Tibial nerve (tissue), 4 donors: ENCODE data around the gene ABCA7. TPM values are rescaled to one million over a fixed set of nuclear protein-coding genes. Genes with fewer than 3 reads are reported as not detected.

Source experiments
- DNase-seq, 2 donors: peaks; one replicate each; pipeline ENCODE4 v3.0.0-alpha.2; 2019; ENCODE audit warnings: low spot score in 2 of 2
- H3K27ac ChIP-seq, 4 donors: fragments of 200-600 bp; sonication (generic) in 3 of 4; one replicate each; pipeline ENCODE4 v1.5.1; 2017 to 2019; ENCODE audit warnings: mild to moderate bottlenecking in 1 of 4
- H3K27me3 ChIP-seq, 2 donors: fragments of 200-600 bp; sonication (generic) in 1 of 2; one replicate each; pipeline versions ENCODE4 v1.5.1 to v1.6.0; 2017 to 2019
- H3K36me3 ChIP-seq, 3 donors: fragments of 200-600 bp; sonication (generic); one replicate each; pipeline ENCODE4 v1.5.1; 2018 to 2019
- H3K4me1 ChIP-seq, 4 donors: fragments of 200-600 bp; sonication (generic) in 3 of 4; one replicate each; pipeline ENCODE4 v1.5.1; 2017 to 2019
- H3K4me3 ChIP-seq, 4 donors: fragments of 200-600 bp; sonication (generic) in 3 of 4; one replicate each; pipeline ENCODE4 v1.5.1; 2017 to 2019; ENCODE audit warnings: mild to moderate bottlenecking in 1 of 4, moderate library complexity in 1 of 4
- H3K9me3 ChIP-seq, 4 donors: fragments of 200-600 bp; sonication (generic) in 3 of 4; one replicate each; pipeline ENCODE4 v1.5.1; 2017 to 2019
- EP300 ChIP-seq, 2 donors: sonication (generic); formaldehyde crosslinking; IDR thresholded peaks; one replicate each; pipeline ENCODE4 v1.6.1; 2017; ENCODE audit warnings: antibody characterized with exemption in 2 of 2, mild to moderate bottlenecking in 1 of 2
- POLR2A ChIP-seq, 2 donors: fragments of 450-650 bp; IDR thresholded peaks; one replicate each; pipeline ENCODE4 v1.6.1; 2017; ENCODE audit warnings: antibody characterized with exemption in 2 of 2, mild to moderate bottlenecking in 2 of 2, moderate library complexity in 2 of 2
- WGBS, 2 donors: methylation state at CpG; one replicate each; pipeline ENCODE4 v1.1.5; 2018; 5-methylcytosine and 5-hydroxymethylcytosine counted together
- total RNA-seq, 4 donors: library from RNA; depleted of rRNA; stranded (reverse); fragments of >200 nt; gene quantifications; one replicate each; pipeline ENCODE4 v1.1.0, GENCODE V29; 2016
- TF ChIP-seq, protein P1 (sequence below), 5 experiments: fragments of 200-600 bp in 3 of 5; fragments of 450-650 bp in 2 of 5; sonication (generic) in 3 of 5; IDR thresholded peaks; one replicate each; pipeline ENCODE4 v1.5.1; 2016 to 2019; ENCODE audit warnings: antibody characterized with exemption in 5 of 5, mild to moderate bottlenecking in 3 of 5, moderate library complexity in 2 of 5

The ABCA7 gene
- total RNA-seq, 4 donors from 2014 or later, result 9.6 to 25.8 (median 13.7) TPM

DNA sequence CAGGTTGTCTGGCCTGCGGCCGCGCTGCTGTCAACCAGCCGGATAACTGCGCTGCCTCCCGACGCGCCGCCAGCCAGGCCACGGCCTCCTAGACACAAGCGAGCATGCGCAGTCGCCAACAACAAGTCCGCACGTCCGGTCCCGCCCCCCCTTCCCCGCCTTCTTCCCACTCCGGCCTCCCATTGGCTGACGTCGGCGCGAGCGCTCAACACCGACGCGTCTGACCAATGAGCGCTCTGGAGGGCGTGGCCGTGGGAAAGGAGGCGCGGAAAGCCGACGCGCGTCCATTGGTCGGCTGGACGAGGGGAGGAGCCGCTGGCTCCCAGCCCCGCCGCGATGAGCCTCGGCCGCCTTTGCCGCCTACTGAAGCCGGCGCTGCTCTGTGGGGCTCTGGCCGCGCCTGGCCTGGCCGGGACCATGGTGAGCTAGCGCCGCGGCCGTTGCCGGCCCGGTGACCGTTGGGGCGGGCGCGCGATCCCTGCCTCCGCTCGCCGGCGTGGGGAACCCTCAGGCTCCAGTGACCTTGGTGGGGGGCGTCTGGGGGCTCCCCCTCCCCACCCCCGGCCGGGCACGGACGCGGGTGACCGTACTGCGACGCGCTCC lies 63.9 kb downstream of the ABCA7 start, which contains the start of gene GPX4:
TSS of gene GPX4 (plus strand) at position 287 of the 603 bp plus-strand sequence. CDS start at position 337, 50 bp downstream.
- H3K4me1 ChIP-seq, result peaks cover 0 to 74% (median 55%) of the 10 kb centered on the region in 4 donors

DNA sequence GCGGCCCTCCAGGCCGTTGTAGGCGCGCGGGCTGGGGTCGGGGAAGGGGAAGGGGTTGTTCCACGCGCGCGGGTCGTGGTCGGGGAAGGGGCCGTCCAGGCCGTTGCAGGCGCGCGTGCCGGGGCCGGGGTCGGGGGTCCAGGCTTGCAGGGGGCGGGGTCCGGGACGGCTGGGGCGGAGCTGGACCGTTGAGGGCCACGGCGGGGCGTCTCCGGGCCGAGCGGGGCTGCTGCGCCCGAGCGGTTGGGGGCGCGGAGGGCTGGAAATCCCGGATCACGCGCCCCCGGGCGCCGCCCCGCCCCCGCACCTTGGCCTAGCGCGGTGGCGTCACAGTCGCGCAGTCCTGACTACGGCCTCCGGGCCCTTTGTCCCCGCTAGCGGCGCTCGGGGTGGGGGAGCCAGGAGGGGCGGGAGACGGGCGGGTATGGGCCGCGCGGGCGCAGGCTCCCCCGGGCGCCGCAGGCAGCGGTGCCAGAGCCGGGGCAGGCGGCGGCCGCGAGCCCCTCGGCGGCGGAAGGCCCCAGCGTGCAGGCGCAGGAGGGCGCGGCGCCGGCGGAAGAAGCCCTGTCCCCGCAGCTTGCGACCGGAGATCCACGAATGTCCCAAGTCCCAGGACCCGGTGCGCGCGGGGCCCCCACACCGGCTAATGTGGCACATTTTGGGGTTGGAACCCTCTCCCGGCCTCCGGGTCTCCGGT lies 64.6 kb downstream of the ABCA7 start:
- no peak for TF ChIP-seq EP300 (IDR thresholded peaks at IDR 0.05)
- peak in 1 of 2 donors; percentile 31 for TF ChIP-seq POLR2A (IDR thresholded peaks at IDR 0.05)
- TF ChIP-seq, protein P1, sequence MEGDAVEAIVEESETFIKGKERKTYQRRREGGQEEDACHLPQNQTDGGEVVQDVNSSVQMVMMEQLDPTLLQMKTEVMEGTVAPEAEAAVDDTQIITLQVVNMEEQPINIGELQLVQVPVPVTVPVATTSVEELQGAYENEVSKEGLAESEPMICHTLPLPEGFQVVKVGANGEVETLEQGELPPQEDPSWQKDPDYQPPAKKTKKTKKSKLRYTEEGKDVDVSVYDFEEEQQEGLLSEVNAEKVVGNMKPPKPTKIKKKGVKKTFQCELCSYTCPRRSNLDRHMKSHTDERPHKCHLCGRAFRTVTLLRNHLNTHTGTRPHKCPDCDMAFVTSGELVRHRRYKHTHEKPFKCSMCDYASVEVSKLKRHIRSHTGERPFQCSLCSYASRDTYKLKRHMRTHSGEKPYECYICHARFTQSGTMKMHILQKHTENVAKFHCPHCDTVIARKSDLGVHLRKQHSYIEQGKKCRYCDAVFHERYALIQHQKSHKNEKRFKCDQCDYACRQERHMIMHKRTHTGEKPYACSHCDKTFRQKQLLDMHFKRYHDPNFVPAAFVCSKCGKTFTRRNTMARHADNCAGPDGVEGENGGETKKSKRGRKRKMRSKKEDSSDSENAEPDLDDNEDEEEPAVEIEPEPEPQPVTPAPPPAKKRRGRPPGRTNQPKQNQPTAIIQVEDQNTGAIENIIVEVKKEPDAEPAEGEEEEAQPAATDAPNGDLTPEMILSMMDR (IDR thresholded peaks at IDR 0.05), result peak in 2 of 5 experiments; percentile 30 to 52
- Histone ChIP-seq H3K27me3 (no peaks in the 10 kb centered on the region), H3K4me3 (peak overlapping the region; percentile 61 to 98 (median 82)), H3K4me1 (peaks cover 0 to 68% (median 48%) of the 10 kb centered on the region in 4 donors), H3K27ac (peak overlapping the region; percentile 91 to 99 (median 97)), H3K36me3 (peaks cover 3 to 38% (median 14%) of the 10 kb centered on the region in 3 donors), H3K9me3 (no peaks in the 10 kb centered on the region)
- WGBS, 2 donors, result 2% methylated on average over 38 to 45 of the region's 93 CpGs
- peak; percentile 59 to 67 for DNase-seq

More for the DNA sequence above, 63.9 kb downstream of the ABCA7 start, which contains the start of gene GPX4:
- WGBS, 2 donors, result 0 to 1% methylated on average over 26 to 34 of the region's 75 CpGs
- Histone ChIP-seq H3K4me3 (peak within 1 kb of the TSS; percentile 61 to 98 (median 82)), H3K9me3 (no peaks in the 10 kb centered on the region), H3K27ac (peak within 1 kb of the TSS; percentile 91 to 99 (median 97)), H3K36me3 (peaks cover 3 to 31% (median 7%) of the 10 kb centered on the region in 3 donors), H3K27me3 (no peaks in the 10 kb centered on the region)
- DNase-seq, result peak; percentile 99
- TF ChIP-seq, protein P1 (IDR thresholded peaks at IDR 0.05), result peak in 2 of 5 experiments; percentile 9 to 38
- TF ChIP-seq EP300 (IDR thresholded peaks at IDR 0.05), result peak; percentile 95 to 98
- peak; percentile 88 to 98 for TF ChIP-seq POLR2A (IDR thresholded peaks at IDR 0.05)

- no peaks in the 10 kb centered on the region for H3K9me3 ChIP-seq
- no peak for DNase-seq
- H3K4me3 ChIP-seq, result peak overlapping the region; percentile 61 to 98 (median 82)
- H3K27ac ChIP-seq, result peak overlapping the region; percentile 91 to 99 (median 97)
- peaks cover 0 to 60% (median 43%) of the 10 kb centered on the region in 4 donors for H3K4me1 ChIP-seq
- H3K36me3 ChIP-seq, result peaks cover 3 to 45% (median 14%) of the 10 kb centered on the region in 3 donors
- TF ChIP-seq, protein P1 (IDR thresholded peaks at IDR 0.05), result no peak
- TF ChIP-seq POLR2A (IDR thresholded peaks at IDR 0.05), result no peak
- TF ChIP-seq EP300 (IDR thresholded peaks at IDR 0.05), result no peak
- 25 to 28% methylated on average over 52 to 56 of the region's 69 CpGs for WGBS, 2 donors
- H3K27me3 ChIP-seq, result no peaks in the 10 kb centered on the region
Observed at GRCh38 chr19:1105008-1105872, 65.3 kb downstream of the ABCA7 start.

GRCh38 chr19:1105873-1106840 lies 66.2 kb downstream of the ABCA7 start:
- TF ChIP-seq EP300 (IDR thresholded peaks at IDR 0.05) (no peak), POLR2A (IDR thresholded peaks at IDR 0.05) (no peak)
- TF ChIP-seq, protein P1 (IDR thresholded peaks at IDR 0.05), result peak in 1 of 5 experiments; percentile 22
- 84 to 90% methylated on average over 26 to 27 of the region's 32 CpGs for WGBS, 2 donors
- Histone ChIP-seq H3K4me3 (peak overlapping the region in 1 of 4 donors; percentile 61), H3K36me3 (peaks cover 3 to 54% (median 14%) of the 10 kb centered on the region in 3 donors), H3K9me3 (no peaks in the 10 kb centered on the region), H3K4me1 (peaks cover 0 to 58% (median 36%) of the 10 kb centered on the region in 4 donors), H3K27me3 (no peaks in the 10 kb centered on the region), H3K27ac (peak overlapping the region in 3 of 4 donors; percentile 91 to 99 (median 99))
- no peak for DNase-seq
